ENCODE results near the gene CELF2.
"Not testable (repeated sequence)": the region's sequence is repeated elsewhere in the genome, so short reads cannot be mapped to it uniquely, and the experiment has no call there.

Gene CELF2

GRCh38 chr10:11366889-11367288 lies 349.2 kb downstream of the CELF2 start:
- not testable (repeated sequence) for DNase-seq

- no peak for DNase-seq
These were observed 349.8 kb downstream of the CELF2 start for GRCh38 chr10:11367505-11367904.

GRCh38 chr10:11373717-11374171 lies 356.1 kb downstream of the CELF2 start:
- no peak for DNase-seq

- DNase-seq: no peak
These were observed 359.6 kb downstream of the CELF2 start for GRCh38 chr10:11377267-11377666.

- no peak for DNase-seq
These were observed 361.2 kb downstream of the CELF2 start for GRCh38 chr10:11378835-11379234.

GRCh38 chr10:11379771-11380170 lies 362.1 kb downstream of the CELF2 start:
- DNase-seq: no peak

- DNase-seq: no peak
These were observed 363.4 kb downstream of the CELF2 start for GRCh38 chr10:11381023-11381422.

- no peak for DNase-seq
These were observed 363.8 kb downstream of the CELF2 start for GRCh38 chr10:11381511-11381910.

- DNase-seq: no peak
These were observed 364.5 kb downstream of the CELF2 start for GRCh38 chr10:11382187-11382586.

GRCh38 chr10:11386044-11386443 lies 368.4 kb downstream of the CELF2 start:
- DNase-seq: no peak
